GM23248 (cell line): Measurements from ENCODE around the gene TULP4.

Source experiments
- EZH2 ChIP-seq: fragments of 200-600 bp; sonication (generic); IDR thresholded peaks from 2 replicates; pipeline ENCODE4 v1.6.1; 2018; ENCODE audit warnings: antibody characterized with exemption, mild to moderate bottlenecking; ENCODE audit not compliant: insufficient read depth, poor library complexity, severe bottlenecking
- EZH2phosphoT487 ChIP-seq: fragments of 200-600 bp; sonication (generic); IDR thresholded peaks from 2 replicates; pipeline ENCODE4 v1.6.1; 2018; ENCODE audit warnings: antibody characterized with exemption, moderate library complexity, mild to moderate bottlenecking, low read depth; ENCODE audit not compliant: insufficient read depth

DNA sequence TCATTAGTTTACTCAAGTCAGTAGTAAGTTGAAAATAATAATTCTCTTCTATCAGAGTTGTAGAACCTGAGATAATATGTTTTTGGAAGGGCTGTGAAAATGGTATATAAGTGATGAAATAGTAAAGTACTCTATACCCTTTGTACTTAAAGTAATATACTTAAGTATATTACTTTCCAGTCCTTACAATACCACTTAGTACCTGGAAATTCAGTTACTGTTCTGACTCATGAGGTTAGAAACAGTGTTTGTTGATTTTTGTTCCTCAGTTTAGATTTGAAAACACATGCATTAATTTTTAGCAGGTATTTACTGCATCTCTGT is 10.1 kb downstream of the TULP4 start:
- TF ChIP-seq EZH2 (no peak), EZH2phosphoT487 (no peak)
